Left ventricle myocardium inferior (tissue), 1 donor: ENCODE results near the gene LCN10. TPM values are rescaled to one million over a fixed set of nuclear protein-coding genes. Genes with fewer than 3 reads are reported as not detected.

Experiments used
- DNase-seq: peaks from one replicate; pipeline ENCODE4 v3.0.0-alpha.2; 2020
- H3K27ac ChIP-seq: fragments of 200-600 bp; replicated peaks from 2 replicates; pipeline ENCODE4 v1.8.0; 2021
- H3K27me3 ChIP-seq: fragments of 200-600 bp; 2 replicates; pipeline ENCODE4 v1.8.0; 2021; ENCODE audit warnings: low read depth
- H3K36me3 ChIP-seq: fragments of 200-600 bp; 2 replicates; pipeline ENCODE4 v1.8.0; 2021
- H3K4me1 ChIP-seq: fragments of 200-600 bp; 2 replicates; pipeline ENCODE4 v1.8.0; 2021
- H3K4me3 ChIP-seq: fragments of 200-600 bp; 2 replicates; pipeline ENCODE4 v1.8.0; 2021; ENCODE audit warnings: mild to moderate bottlenecking, moderate library complexity
- H3K9me3 ChIP-seq: fragments of 200-600 bp; replicated peaks from 2 replicates; pipeline ENCODE4 v1.8.0; 2021
- CTCF ChIP-seq: fragments of 200-600 bp; IDR thresholded peaks from 2 replicates; pipeline ENCODE4 v1.8.0; 2021; ENCODE audit warnings: antibody characterized with exemption, mild to moderate bottlenecking, borderline replicate concordance
- intact Hi-C: fragments of 100-400 bp; cut with micrococcal nuclease; formaldehyde crosslinking; loops from one replicate; pipeline ENCODE4 v1.11.0; 2022
- total RNA-seq: library from RNA; stranded (reverse); fragmentation: NEBNext Ultra II Directional; extraction: Animal tissue kit (Norgen Biotek cat#: 25700); gene quantifications from one replicate; pipeline ENCODE4 v1.2.1, GENCODE V29; 2021
- donor health status: DM: no; HTN: yes; CAD: no; lungs with severe emphysema.

The LCN10 gene
- total RNA-seq, 1 donor from 2014 or later, result 9.6 TPM

GRCh38 chr9:136748666-136749611 is 6.2 kb upstream of the LCN10 start:
- H3K27ac ChIP-seq, result peak overlapping the region; percentile 90
- H3K4me3 ChIP-seq, result peak overlapping the region; percentile 23
- intact Hi-C loops, result no loop called here
- peaks cover 13% of the 10 kb centered on the region for H3K9me3 ChIP-seq
- TF ChIP-seq CTCF, result no peak
- peaks cover 2% of the 10 kb centered on the region for H3K27me3 ChIP-seq
- H3K36me3 ChIP-seq, result no peaks in the 10 kb centered on the region
- DNase-seq, result peak; percentile 68
- H3K4me1 ChIP-seq, result peaks cover 39% of the 10 kb centered on the region

GRCh38 chr9:136748201-136748600 is 5.5 kb upstream of the LCN10 start, which contains the start of gene LCN6:
LCN6 (minus strand) TSS chr9:136748525; CDS start chr9:136748483, 42 bp downstream.
- Histone ChIP-seq H3K4me1 (peaks cover 39% of the 10 kb centered on the region), H3K4me3 (peak within 1 kb of the TSS; percentile 23), H3K27me3 (peaks cover 8% of the 10 kb centered on the region), H3K36me3 (no peaks in the 10 kb centered on the region), H3K27ac (peak within 1 kb of the TSS; percentile 90), H3K9me3 (peaks cover 13% of the 10 kb centered on the region)
- no peak for TF ChIP-seq CTCF
- intact Hi-C loops, result no loop called here
- no peak for DNase-seq

GRCh38 chr9:136747161-136748060 is 4.7 kb upstream of the LCN10 start:
- TF ChIP-seq CTCF, result no peak
- no peak for DNase-seq
- Histone ChIP-seq H3K36me3 (no peaks in the 10 kb centered on the region), H3K4me1 (peaks cover 47% of the 10 kb centered on the region), H3K9me3 (peaks cover 13% of the 10 kb centered on the region), H3K27ac (peak overlapping the region; percentile 90), H3K27me3 (peaks cover 15% of the 10 kb centered on the region), H3K4me3 (no peak overlapping the region)
- intact Hi-C loops, result no loop called here

- no peak for DNase-seq
- Histone ChIP-seq H3K9me3 (peaks cover 6% of the 10 kb centered on the region), H3K27ac (peak overlapping the region; percentile 86), H3K4me3 (peak overlapping the region; percentile 61), H3K4me1 (peaks cover 55% of the 10 kb centered on the region), H3K27me3 (peaks cover 23% of the 10 kb centered on the region), H3K36me3 (no peaks in the 10 kb centered on the region)
- intact Hi-C loops, result no loop called here
- no peak for TF ChIP-seq CTCF
Observed at GRCh38 chr9:136746621-136747020, 3.9 kb upstream of the LCN10 start.

- no peak for TF ChIP-seq CTCF
- DNase-seq, result no peak
- Histone ChIP-seq H3K27me3 (peaks cover 27% of the 10 kb centered on the region), H3K27ac (peak overlapping the region; percentile 86), H3K9me3 (peaks cover under 1% of the 10 kb centered on the region), H3K4me1 (peaks cover 60% of the 10 kb centered on the region), H3K36me3 (no peaks in the 10 kb centered on the region), H3K4me3 (peak overlapping the region; percentile 61)
- intact Hi-C loops, result no loop called here
Observed at GRCh38 chr9:136746155-136746490, 3.4 kb upstream of the LCN10 start.
